Measurements from ENCODE around the gene AKR1D1. TPM values are rescaled to one million over a fixed set of nuclear protein-coding genes. Genes with fewer than 3 reads are reported as not detected.

Gene AKR1D1
- total RNA-seq, 3 donors from 2014 or later = not detected

DNA sequence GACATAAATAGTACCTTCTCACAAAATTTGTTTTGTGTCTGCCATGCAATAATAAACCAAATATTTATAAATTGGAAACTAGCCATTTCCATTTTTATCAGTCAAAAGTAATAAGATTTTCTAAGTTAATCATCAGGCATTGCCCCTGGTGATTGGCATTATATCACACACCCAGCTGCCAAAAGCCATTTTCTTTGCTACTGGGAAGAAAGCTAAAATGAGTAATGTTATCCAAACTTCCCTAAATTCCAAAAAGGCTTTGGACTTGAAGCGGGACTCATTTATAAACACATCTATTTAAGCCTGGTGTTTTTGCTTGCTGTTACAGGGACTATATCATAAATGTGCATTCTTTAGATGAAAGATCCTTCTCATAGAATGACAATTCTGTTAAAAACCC, 86.0 kb downstream of the AKR1D1 start:
- DNase-seq (no peak), ATAC-seq (no peak)
- no peaks in the 10 kb centered on the region for H3K4me1 ChIP-seq (ENCODE audit: low read depth)
- no peaks in the 10 kb centered on the region for H3K36me3 ChIP-seq (ENCODE audit: low read depth)
- TF ChIP-seq, protein P1, sequence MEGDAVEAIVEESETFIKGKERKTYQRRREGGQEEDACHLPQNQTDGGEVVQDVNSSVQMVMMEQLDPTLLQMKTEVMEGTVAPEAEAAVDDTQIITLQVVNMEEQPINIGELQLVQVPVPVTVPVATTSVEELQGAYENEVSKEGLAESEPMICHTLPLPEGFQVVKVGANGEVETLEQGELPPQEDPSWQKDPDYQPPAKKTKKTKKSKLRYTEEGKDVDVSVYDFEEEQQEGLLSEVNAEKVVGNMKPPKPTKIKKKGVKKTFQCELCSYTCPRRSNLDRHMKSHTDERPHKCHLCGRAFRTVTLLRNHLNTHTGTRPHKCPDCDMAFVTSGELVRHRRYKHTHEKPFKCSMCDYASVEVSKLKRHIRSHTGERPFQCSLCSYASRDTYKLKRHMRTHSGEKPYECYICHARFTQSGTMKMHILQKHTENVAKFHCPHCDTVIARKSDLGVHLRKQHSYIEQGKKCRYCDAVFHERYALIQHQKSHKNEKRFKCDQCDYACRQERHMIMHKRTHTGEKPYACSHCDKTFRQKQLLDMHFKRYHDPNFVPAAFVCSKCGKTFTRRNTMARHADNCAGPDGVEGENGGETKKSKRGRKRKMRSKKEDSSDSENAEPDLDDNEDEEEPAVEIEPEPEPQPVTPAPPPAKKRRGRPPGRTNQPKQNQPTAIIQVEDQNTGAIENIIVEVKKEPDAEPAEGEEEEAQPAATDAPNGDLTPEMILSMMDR (IDR thresholded peaks at IDR 0.05) = no peak
- intact Hi-C loops (cut with DNase I, micrococcal nuclease) = loop anchor here in 1 of 2 donors (5.0 kb wide), 1 partner anchor 575 kb away; no protein-coding TSS in a partner anchor
- H3K4me3 ChIP-seq = no peak overlapping the region
- H3K9me3 ChIP-seq = peaks cover 16% of the 10 kb centered on the region

DNA sequence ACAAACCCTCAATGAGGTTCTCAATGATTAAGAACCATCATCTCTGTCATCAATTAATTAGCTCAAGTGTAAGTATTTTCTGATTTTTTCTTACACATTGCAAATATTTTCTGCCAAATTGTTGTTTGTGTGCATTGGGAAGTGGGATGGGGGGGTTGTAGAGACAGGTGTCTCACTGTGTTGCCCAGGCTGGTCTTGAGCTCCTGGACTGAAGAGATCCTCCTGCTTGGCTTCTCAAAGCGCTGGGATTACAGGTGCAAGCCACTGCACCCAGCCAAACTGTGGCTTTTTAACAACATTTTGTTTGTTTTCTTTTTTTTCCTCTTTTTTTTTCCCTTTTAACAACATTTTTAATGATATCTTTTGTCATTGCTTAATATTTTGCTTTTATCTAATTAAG, 87.5 kb downstream of the AKR1D1 start:
- no peak for ATAC-seq
- Histone ChIP-seq H3K4me3 (no peak overlapping the region), H3K36me3 (ENCODE audit: low read depth) (no peaks in the 10 kb centered on the region), H3K4me1 (ENCODE audit: low read depth) (no peaks in the 10 kb centered on the region), H3K9me3 (peaks cover 16% of the 10 kb centered on the region)
- no peak for DNase-seq
- TF ChIP-seq, protein P1 (IDR thresholded peaks at IDR 0.05) = no peak
- intact Hi-C loops (cut with DNase I, micrococcal nuclease) = loop anchor here in 1 of 2 donors (5.0 kb wide), 1 partner anchor 574 kb away; no protein-coding TSS in a partner anchor

DNA sequence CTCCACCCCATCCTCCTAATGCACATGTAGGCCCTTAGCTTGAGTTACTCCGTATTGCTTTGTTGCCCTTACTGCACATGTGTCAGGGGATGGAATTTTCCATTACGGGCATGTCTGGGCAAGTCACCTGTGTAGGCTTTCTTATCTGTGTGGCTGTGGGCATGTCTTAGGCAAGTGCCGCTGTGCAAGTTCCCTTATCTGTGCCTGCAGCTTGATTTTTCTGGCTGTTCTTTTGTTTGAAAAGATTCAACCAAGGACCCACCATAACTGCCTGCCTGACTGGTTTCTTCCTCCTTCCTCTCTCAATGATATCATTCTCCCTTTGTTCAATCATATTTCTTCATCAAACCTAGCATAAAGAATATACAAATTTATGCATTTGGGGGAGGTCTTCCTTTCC, 88.5 kb downstream of the AKR1D1 start:
- TF ChIP-seq, protein P1 (IDR thresholded peaks at IDR 0.05) = no peak
- H3K4me3 ChIP-seq = no peak overlapping the region
- no peaks in the 10 kb centered on the region for H3K36me3 ChIP-seq (ENCODE audit: low read depth)
- H3K9me3 ChIP-seq = peaks cover 16% of the 10 kb centered on the region
- intact Hi-C loops (cut with DNase I, micrococcal nuclease) = loop anchor here in 1 of 2 donors (5.0 kb wide), 1 partner anchor 572 kb away; no protein-coding TSS in a partner anchor
- DNase-seq (no peak), ATAC-seq (no peak)
- no peaks in the 10 kb centered on the region for H3K4me1 ChIP-seq (ENCODE audit: low read depth)

DNA sequence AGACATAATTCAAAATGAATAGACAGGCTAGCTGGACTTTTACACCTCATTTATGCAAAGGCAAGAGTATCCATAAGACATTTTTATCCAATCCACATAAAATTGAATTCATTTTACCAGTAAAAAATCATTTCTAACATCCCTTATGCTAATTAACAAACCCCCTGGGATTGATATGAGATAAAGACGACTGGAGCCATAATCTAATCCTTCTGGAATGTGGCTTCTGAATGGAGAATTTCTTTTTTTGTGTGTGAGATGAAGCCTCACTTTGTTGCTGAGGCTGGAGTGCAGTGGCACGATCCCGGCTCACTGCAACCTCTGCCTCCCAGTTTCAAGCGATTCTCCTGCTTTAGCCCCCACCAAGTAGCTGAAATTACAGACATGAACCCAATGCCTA, 90.4 kb downstream of the AKR1D1 start:
- Histone ChIP-seq H3K4me1 (ENCODE audit: low read depth) (no peaks in the 10 kb centered on the region), H3K9me3 (peaks cover 16% of the 10 kb centered on the region), H3K36me3 (ENCODE audit: low read depth) (no peaks in the 10 kb centered on the region), H3K4me3 (no peak overlapping the region)
- intact Hi-C loops (cut with DNase I, micrococcal nuclease) = no loop called here
- DNase-seq = no peak
- no peak for ATAC-seq
- TF ChIP-seq, protein P1 (IDR thresholded peaks at IDR 0.05) = no peak

DNA sequence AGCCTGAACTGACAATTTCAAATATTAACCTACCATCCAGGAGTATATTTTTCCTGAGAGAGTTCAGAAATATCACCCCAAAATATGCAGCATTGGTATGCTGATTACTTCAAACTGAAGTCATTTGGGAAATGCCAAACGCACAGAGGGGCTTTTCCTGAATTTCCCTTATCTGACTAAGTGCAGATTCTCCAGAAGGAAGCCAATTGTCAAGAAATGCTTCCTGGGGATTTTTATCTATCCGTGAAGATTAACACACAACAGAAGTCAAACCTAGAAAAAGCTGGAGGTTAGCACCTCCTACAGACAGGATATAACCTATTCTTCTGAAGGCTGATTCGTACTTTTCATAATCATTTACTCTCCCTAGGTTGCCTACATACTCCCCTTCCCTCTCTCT, 91.0 kb downstream of the AKR1D1 start:
- Histone ChIP-seq H3K4me3 (no peak overlapping the region), H3K36me3 (ENCODE audit: low read depth) (no peaks in the 10 kb centered on the region), H3K9me3 (peaks cover 16% of the 10 kb centered on the region), H3K4me1 (ENCODE audit: low read depth) (no peaks in the 10 kb centered on the region)
- TF ChIP-seq, protein P1 (IDR thresholded peaks at IDR 0.05) = no peak
- ATAC-seq = no peak
- no peak for DNase-seq
- intact Hi-C loops (cut with DNase I, micrococcal nuclease) = no loop called here

DNA sequence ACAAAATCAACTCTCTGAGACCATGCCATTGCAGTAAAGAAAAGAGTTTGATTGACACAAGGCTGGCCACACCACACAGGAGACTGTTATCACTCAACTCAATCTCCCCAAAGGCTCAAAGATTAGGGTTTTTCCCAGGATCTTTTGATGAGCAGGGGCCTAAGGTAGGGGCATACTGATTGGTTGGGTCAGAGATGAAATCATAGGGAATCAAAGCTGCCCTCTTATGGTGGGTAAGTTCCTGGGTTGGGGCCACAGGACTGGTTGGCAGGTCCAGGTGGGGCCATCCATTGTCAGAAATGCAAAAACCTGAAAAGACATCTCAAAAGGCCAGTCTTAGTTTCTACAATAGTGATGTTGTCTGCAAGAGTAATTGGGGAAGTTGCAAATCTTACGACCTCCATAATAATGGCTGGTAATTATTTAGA, 91.6 kb downstream of the AKR1D1 start:
- H3K36me3 ChIP-seq (ENCODE audit: low read depth) = no peaks in the 10 kb centered on the region
- intact Hi-C loops (cut with DNase I, micrococcal nuclease) = no loop called here
- H3K9me3 ChIP-seq = peaks cover 16% of the 10 kb centered on the region
- ATAC-seq = no peak
- H3K4me3 ChIP-seq = no peak overlapping the region
- no peak for DNase-seq
- TF ChIP-seq, protein P1 (IDR thresholded peaks at IDR 0.05) = no peak
- H3K4me1 ChIP-seq (ENCODE audit: low read depth) = no peaks in the 10 kb centered on the region

Data from mucosa of descending colon (tissue), 3 donors.